Right ventricle myocardium inferior (tissue), 1 donor: ENCODE measurements around the gene TBC1D4. TPM values are rescaled to one million over a fixed set of nuclear protein-coding genes. Genes with fewer than 3 reads are reported as not detected.
"Not testable (repeated sequence)": the region's sequence is repeated elsewhere in the genome, so short reads cannot be mapped to it uniquely, and the experiment has no call there.

ENCODE experiments used
- ATAC-seq: fragments of 200-7000 bp; cut with Tn5 transposase; one replicate; pipeline ENCODE4 v1.9.1; 2020; ENCODE audit warnings: mild to moderate bottlenecking, moderate library complexity
- DNase-seq: peaks from one replicate; pipeline ENCODE4 v3.0.0; 2021; ENCODE audit errors: missing footprints
- intact Hi-C: fragments of 100-400 bp; cut with DNase I; formaldehyde crosslinking; loops from one replicate; pipeline ENCODE4 v1.11.0; 2022
- total RNA-seq: library from RNA; stranded (reverse); fragmentation: NEBNext Ultra II Directional; extraction: Animal tissue kit (Norgen Biotek cat#: 25700); gene quantifications from one replicate; pipeline ENCODE4 v1.2.1, GENCODE V29; 2021
- donor health status: DM: no; HTN: yes; CAD: no; lungs with severe emphysema.

Gene TBC1D4
- total RNA-seq, 1 donor from 2014 or later, result 86.8 TPM

DNA sequence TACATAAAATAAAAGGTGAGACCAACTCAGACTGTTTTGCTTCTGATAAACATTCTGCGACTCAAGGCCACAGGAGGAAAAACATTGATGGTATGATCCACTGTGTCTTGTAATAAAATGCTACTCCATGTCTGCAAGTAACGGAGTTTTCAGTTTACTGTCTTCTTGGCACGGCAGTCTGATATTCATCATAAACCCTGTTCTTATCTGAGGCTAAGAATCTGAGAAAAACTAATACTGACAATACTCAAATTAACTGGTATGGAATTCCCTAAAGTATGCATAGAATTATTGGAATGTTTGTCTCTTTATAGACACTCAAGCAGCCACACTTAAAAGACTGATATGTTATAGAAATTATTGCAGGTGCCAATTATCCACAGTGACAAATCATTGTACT lies 125.5 kb downstream of the TBC1D4 start:
- ATAC-seq (no peak), DNase-seq (no peak)
- intact Hi-C loops, result no loop called here

GRCh38 chr13:75355609-75356008 lies 126.4 kb downstream of the TBC1D4 start:
- no peak for DNase-seq
- ATAC-seq, result no peak
- intact Hi-C loops, result no loop called here

GRCh38 chr13:75353781-75354193 lies 128.2 kb downstream of the TBC1D4 start:
- DNase-seq (no peak), ATAC-seq (peak; percentile 78)
- intact Hi-C loops, result no loop called here

GRCh38 chr13:75352641-75353327 lies 129.2 kb downstream of the TBC1D4 start:
- no peak for ATAC-seq
- DNase-seq, result no peak
- intact Hi-C loops, result no loop called here

- DNase-seq, intact Hi-C loops, ATAC-seq: not testable (repeated sequence)
These were observed 130.4 kb downstream of the TBC1D4 start for GRCh38 chr13:75351538-75351937.

GRCh38 chr13:75347925-75348324 lies 134.0 kb downstream of the TBC1D4 start:
- ATAC-seq (no peak), DNase-seq (no peak)
- intact Hi-C loops, result no loop called here

DNA sequence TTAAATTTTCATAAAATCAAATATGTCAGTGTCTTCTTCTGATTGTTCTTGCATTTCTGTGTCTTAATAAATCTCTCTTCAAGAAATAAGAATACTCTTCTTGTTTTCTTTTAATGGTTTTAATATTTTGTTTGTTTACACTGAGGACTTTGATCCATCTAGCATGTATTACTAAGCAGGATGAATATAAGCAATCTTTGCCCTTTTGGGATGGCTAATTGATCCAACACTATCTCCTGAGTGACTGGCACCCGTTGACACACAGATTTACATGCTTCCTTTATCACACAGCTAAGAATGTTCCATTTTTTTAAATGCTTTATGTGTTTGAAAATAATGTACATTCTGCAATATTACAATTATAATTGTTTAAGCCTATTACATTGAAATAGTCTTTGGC lies 134.5 kb downstream of the TBC1D4 start:
- ATAC-seq, result no peak
- intact Hi-C loops, result no loop called here

DNA sequence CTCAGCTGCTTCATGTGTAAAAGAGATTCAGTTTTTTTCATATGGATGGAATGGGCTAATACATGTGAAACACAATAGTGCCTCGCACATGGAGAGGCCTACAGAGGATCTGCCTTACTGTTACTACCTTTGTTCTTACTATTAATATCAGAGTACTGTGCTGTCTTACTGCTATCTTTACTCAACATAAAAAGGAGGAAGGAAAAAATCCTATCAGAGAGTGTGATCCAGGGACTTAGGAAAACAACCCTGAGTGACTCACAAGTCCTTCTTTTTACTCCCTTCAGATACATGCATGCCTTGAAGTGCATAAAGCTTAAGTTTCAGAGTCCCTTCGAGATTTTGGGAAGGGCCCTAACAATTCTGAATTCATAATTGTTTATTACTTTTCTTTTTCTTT lies 136.8 kb downstream of the TBC1D4 start:
- DNase-seq (no peak), ATAC-seq (no peak)

More for the DNA sequence above, 134.5 kb downstream of the TBC1D4 start:
- DNase-seq, result no peak

GRCh38 chr13:75341028-75341427 lies 140.9 kb downstream of the TBC1D4 start:
- intact Hi-C loops, result no loop called here
- DNase-seq, result no peak
- no peak for ATAC-seq

More for the DNA sequence above, 136.8 kb downstream of the TBC1D4 start:
- intact Hi-C loops, result no loop called here

DNA sequence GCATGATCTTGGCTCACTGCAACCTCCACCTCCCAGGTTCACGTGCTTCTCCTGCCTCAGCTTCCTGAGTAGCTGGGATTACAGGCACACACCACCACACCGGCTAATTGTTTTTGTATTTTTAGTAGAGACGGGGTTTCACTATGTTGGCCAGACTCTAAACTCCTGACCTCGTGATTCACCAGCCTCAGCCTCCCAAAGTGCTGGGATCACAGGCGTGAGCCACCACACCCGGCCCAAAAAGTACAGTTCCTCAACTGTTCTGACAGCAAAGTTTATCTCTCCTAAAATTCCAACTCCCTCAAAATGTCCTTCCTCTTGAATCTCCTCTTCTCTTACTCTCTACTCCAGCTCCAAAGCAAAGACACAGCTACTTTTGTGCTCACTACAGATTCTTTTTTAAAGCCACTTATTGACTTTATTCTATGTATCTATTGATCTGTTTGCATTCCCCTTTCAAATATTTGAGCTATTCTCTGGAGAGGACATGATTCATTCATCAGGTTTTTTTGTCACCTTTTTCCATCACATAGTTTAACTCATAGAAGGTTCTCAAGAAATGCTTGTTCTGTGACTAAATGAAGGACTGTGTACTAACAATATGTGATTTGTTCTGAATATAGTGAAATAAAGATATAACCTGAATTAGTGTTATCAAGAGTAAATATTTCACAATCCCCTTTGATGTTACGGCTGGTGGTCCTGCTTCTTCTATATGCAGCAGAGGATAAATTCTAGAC lies 142.2 kb downstream of the TBC1D4 start:
- DNase-seq (no peak), ATAC-seq (no peak)
- intact Hi-C loops, result no loop called here

DNA sequence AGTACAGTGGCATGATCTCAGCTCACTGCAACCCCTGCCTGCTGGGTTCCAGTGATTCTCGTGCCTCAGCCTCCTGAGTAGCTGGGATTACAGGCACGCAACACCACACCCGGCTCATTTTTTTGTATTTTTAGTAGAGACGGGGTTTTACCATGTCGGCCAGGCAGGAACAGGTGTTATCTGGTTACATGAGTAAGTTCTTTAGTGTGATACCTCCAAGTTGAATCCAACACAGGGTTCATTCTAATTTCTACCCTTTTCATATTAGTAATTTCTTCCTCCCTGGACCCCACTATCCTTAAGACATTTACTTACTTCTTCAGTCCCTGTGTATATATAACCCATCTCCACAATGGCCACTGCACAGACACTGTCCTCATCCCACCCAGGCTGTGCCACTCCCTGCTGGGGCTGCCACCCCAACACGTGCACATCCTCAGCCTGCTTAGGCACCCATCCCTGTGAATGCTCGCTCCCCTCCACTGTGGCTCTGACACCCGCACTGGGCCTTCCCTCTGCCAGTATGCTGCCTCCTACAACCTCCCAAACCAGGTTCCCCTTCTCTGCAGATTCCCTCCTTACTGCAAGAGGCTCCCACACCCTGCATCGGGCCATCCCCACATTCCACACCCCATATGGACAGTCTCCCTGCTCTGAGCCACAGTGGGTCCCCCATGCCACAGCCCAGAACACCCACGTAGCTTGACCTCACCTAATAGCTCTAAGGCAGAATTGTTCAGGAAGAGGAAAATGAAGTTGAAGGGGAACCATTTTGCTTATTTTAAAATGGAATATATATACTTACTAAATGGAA lies 147.1 kb downstream of the TBC1D4 start:
- ATAC-seq (no peak), DNase-seq (no peak)
- intact Hi-C loops, result loop anchor here (5.0 kb wide), 1 partner anchor 147 kb away; the partner anchor contains the start of gene TBC1D4

DNA sequence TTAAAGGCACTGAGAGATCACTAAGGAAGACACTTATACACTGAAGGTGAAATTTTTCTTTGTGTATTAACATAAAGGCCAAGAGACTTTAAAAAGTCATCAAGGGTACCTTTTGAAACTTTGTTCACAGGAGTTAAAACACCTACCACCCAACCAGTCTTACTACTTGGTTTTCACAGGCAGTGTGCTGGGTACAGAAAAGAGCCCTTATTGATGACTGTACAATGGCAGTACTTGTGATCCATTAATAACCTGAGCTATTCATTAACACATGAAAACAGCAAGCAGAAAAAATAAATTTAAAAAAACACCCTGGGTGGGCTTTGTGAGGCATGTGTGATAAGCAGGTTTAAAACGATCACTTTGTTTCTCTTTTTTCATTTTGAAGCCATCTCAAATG lies 148.9 kb downstream of the TBC1D4 start:
- ATAC-seq (no peak), DNase-seq (no peak)
- intact Hi-C loops, result loop anchor here (5.0 kb wide), 1 partner anchor 149 kb away; the partner anchor contains the start of gene TBC1D4

DNA sequence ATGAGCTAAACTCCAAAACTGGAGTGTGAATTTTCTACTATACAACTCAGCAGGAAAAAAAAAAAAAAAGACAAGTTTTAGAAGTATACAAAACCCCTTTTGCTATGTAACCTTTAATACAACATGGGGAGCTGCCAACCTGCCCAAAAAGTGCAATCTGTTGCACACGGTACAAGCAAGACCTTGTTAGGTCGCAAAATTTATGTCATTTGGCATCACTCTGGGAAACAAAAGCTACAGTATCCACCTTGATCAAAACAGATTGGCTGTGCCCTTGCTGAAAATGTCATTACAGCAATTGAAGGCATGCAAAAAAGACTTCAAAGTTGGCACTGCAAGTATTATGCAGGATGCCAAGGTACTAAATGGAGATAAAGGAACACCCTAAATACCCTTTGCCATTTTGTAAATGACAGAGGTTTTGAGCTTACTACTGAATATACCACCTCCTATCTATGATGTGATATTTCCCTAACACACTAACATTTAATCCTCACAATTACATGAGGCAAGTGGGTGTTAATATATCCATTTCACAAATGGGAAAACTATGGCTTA lies 150.1 kb downstream of the TBC1D4 start:
- ATAC-seq (peak; percentile 43), DNase-seq (no peak)
- intact Hi-C loops, result loop anchor here (5.0 kb wide), 1 partner anchor 150 kb away; the partner anchor contains the start of gene TBC1D4

DNA sequence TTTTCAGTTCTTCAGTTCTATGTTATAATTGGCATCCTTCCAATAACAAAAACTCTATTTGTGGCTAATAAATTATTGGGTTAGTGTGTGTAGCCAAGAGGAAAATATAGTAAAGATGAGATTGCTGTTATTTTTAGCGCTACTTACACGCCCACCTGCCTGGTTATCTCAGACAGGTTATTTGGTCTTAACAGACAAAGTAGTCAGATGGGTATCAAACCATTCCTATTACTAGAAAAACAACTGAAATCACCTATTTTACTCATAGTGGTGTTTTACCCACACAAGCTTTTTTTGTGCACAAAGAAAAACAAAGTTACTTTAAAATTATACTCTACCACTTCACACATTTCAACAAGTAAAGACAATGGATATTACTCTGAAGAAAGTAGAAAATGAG lies 151.2 kb downstream of the TBC1D4 start:
- no peak for ATAC-seq
- intact Hi-C loops, result loop anchor here (5.0 kb wide), 1 partner anchor 152 kb away; the partner anchor contains the start of gene TBC1D4

GRCh38 chr13:75329723-75330122 lies 152.2 kb downstream of the TBC1D4 start:
- intact Hi-C loops, result loop anchor here (5.0 kb wide), 1 partner anchor 153 kb away; the partner anchor contains the start of gene TBC1D4
- no peak for DNase-seq
- no peak for ATAC-seq

More for the DNA sequence above, 151.2 kb downstream of the TBC1D4 start:
- no peak for DNase-seq

GRCh38 chr13:75329097-75329496 lies 152.9 kb downstream of the TBC1D4 start:
- no peak for ATAC-seq

GRCh38 chr13:75327135-75327510 lies 154.8 kb downstream of the TBC1D4 start:
- ATAC-seq (no peak), DNase-seq (no peak)
- intact Hi-C loops, result no loop called here

More at GRCh38 chr13:75329097-75329496, 152.9 kb downstream of the TBC1D4 start:
- intact Hi-C loops, result no loop called here
- no peak for DNase-seq

DNA sequence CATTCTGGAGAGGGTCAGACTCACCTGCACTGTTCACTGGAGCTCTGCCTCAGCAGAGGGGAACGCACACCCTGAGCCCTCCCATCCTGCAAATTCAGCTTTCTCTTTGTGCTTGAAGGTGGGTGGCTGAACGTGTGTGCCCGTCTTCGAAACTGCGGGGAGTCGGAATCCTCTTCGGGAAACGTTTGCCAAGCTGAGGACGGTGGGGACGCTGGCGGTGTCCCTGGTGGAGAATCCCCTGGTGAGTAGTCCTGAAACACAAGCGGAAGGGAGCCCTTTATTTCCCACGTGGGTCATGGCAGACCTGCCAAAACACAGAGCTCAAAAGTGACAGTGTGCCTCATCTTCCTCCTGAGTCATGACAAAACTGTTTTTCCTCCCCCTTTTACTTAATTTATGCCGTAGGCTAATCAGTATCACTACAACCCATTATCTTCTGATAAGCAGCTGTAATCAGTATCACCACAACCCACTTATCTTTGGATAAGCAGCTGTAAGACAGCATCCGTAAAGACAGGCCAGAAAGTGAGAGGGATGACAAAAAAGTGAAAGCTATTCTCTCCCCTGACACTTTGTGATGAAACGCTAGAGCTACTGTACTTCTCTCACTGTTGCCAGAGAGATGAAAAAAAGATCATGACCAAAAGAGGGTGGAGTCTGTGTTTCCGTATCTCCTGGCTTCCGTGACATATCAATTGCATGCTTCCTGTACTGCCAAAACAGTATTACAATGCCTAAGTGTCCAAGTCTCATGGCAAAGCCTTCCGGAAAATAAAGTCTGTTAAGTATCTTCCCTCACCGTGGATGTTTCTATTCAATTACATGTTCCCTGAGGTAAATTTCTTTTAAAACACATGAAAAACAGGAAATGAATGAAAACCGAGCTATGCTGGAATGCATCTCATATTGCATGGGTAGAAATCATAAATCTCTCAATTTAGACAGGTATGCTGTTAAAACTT lies 155.5 kb downstream of the TBC1D4 start:
- intact Hi-C loops, result no loop called here
- ATAC-seq (peak; percentile 78), DNase-seq (no peak)
